ENCODE data around the gene FHIT.

DNA sequence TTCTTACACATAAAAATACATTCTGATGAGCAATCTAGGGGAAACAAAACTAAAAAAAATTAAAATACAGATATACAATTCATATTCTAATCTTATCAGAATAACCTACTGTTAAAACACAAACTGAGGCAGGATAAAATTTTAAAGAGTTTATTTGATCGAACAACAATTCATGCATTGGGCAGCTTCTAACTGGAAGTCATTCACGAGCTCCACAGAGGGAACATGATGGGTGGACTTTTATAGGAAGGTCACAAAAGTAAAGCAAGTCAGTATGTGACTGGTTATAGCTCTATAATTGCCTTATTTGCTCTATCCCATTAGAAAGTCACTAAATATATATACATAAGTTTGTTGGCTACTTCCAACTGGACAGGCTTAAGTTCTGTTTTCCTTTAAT is 1144.0 kb downstream of the FHIT start:
- TF ChIP-seq, protein P1, sequence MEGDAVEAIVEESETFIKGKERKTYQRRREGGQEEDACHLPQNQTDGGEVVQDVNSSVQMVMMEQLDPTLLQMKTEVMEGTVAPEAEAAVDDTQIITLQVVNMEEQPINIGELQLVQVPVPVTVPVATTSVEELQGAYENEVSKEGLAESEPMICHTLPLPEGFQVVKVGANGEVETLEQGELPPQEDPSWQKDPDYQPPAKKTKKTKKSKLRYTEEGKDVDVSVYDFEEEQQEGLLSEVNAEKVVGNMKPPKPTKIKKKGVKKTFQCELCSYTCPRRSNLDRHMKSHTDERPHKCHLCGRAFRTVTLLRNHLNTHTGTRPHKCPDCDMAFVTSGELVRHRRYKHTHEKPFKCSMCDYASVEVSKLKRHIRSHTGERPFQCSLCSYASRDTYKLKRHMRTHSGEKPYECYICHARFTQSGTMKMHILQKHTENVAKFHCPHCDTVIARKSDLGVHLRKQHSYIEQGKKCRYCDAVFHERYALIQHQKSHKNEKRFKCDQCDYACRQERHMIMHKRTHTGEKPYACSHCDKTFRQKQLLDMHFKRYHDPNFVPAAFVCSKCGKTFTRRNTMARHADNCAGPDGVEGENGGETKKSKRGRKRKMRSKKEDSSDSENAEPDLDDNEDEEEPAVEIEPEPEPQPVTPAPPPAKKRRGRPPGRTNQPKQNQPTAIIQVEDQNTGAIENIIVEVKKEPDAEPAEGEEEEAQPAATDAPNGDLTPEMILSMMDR (conservative IDR thresholded peaks at IDR 0.05; ENCODE audit: low read depth, low read length), result no peak
- TF ChIP-seq RAD21 (IDR thresholded peaks at IDR 0.05; ENCODE audit: low read length) (no peak), POLR2A (IDR thresholded peaks at IDR 0.05; ENCODE audit: low read depth, low read length) (no peak), CEBPB (IDR thresholded peaks at IDR 0.05; ENCODE audit: low read depth, low read length) (no peak), NFE2L2 (IDR thresholded peaks at IDR 0.05; ENCODE audit: low read depth, low read length) (no peak)
